HEK293 (cell line): ENCODE data around the gene SYT15B.
"Not testable (repeated sequence)": the region's sequence is repeated elsewhere in the genome, so short reads cannot be mapped to it uniquely, and the experiment has no call there.

Experiments
- KLF16 ChIP-seq: fragments of 450-650 bp; formaldehyde crosslinking; IDR thresholded peaks from 2 replicates; pipeline ENCODE4 v1.5.1; 2017; ENCODE audit warnings: missing biosample characterization, missing genetic modification characterization
- MEIS1 ChIP-seq: sonication (generic); formaldehyde crosslinking; IDR thresholded peaks from 2 replicates; pipeline ENCODE4 v1.8.1; 2022; ENCODE audit warnings: missing genetic modification reagents, mild to moderate bottlenecking, borderline replicate concordance
- ZFP41 ChIP-seq: fragments of 450-650 bp; formaldehyde crosslinking; IDR thresholded peaks from 2 replicates; pipeline ENCODE4 v1.5.1; 2016; ENCODE audit warnings: missing biosample characterization, missing genetic modification characterization, borderline replicate concordance
- ZNF239 ChIP-seq: fragments of 450-650 bp; formaldehyde crosslinking; IDR thresholded peaks from 2 replicates; pipeline ENCODE4 v1.5.1; 2016; ENCODE audit warnings: missing biosample characterization, missing genetic modification characterization
- ZNF747 ChIP-seq: fragments of 450-650 bp; formaldehyde crosslinking; IDR thresholded peaks from 2 replicates; pipeline ENCODE4 v1.5.1; 2016; ENCODE audit warnings: missing biosample characterization, missing genetic modification characterization
- ZNF843 ChIP-seq: fragments of 450-650 bp; formaldehyde crosslinking; IDR thresholded peaks from 2 replicates; pipeline ENCODE4 v1.5.1; 2016; ENCODE audit warnings: missing biosample characterization, missing genetic modification characterization
- TF ChIP-seq, protein P1 (sequence below): fragments of 450-650 bp; formaldehyde crosslinking; IDR thresholded peaks from 2 replicates; pipeline ENCODE4 v1.5.1; 2016; ENCODE audit warnings: missing biosample characterization, missing genetic modification characterization
- TF ChIP-seq, protein P2 (sequence below): fragments of 450-650 bp; formaldehyde crosslinking; IDR thresholded peaks from 2 replicates; pipeline ENCODE4 v1.5.1; 2016; ENCODE audit warnings: missing biosample characterization, missing genetic modification characterization
- TF ChIP-seq, protein P3 (sequence below): fragments of 450-650 bp; formaldehyde crosslinking; IDR thresholded peaks from 2 replicates; pipeline ENCODE4 v1.5.1; 2017; ENCODE audit warnings: missing biosample characterization, missing genetic modification characterization

DNA sequence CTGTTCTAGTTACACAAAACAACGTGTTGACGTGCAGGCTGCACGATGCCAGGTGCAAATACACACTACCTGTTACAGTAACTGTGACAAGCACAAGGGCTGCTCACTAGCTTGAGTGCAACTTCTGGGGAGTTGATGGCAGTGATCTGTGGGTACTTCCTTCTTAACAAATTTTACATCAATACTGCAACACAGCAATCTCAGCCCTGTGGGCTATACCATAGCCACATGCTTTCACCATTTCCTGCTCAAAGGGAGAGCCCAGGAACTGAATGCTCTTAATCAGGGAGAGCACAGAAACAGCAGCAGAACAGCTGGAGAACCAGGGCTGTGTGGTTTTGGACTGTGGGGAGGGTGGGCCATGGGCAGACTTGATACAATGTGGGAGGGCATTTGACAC, 10.2 kb downstream of the SYT15B start:
- TF ChIP-seq MEIS1 (CRISPR knock-in tag); ZFP41 (tag by site-specific recombination); ZNF239; ZNF843 (tag by site-specific recombination); ZNF747 (tag by site-specific recombination); KLF16: not testable (repeated sequence)
- TF ChIP-seq, protein P1, sequence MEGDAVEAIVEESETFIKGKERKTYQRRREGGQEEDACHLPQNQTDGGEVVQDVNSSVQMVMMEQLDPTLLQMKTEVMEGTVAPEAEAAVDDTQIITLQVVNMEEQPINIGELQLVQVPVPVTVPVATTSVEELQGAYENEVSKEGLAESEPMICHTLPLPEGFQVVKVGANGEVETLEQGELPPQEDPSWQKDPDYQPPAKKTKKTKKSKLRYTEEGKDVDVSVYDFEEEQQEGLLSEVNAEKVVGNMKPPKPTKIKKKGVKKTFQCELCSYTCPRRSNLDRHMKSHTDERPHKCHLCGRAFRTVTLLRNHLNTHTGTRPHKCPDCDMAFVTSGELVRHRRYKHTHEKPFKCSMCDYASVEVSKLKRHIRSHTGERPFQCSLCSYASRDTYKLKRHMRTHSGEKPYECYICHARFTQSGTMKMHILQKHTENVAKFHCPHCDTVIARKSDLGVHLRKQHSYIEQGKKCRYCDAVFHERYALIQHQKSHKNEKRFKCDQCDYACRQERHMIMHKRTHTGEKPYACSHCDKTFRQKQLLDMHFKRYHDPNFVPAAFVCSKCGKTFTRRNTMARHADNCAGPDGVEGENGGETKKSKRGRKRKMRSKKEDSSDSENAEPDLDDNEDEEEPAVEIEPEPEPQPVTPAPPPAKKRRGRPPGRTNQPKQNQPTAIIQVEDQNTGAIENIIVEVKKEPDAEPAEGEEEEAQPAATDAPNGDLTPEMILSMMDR (tag by site-specific recombination) = not testable (repeated sequence)
- TF ChIP-seq, protein P2, sequence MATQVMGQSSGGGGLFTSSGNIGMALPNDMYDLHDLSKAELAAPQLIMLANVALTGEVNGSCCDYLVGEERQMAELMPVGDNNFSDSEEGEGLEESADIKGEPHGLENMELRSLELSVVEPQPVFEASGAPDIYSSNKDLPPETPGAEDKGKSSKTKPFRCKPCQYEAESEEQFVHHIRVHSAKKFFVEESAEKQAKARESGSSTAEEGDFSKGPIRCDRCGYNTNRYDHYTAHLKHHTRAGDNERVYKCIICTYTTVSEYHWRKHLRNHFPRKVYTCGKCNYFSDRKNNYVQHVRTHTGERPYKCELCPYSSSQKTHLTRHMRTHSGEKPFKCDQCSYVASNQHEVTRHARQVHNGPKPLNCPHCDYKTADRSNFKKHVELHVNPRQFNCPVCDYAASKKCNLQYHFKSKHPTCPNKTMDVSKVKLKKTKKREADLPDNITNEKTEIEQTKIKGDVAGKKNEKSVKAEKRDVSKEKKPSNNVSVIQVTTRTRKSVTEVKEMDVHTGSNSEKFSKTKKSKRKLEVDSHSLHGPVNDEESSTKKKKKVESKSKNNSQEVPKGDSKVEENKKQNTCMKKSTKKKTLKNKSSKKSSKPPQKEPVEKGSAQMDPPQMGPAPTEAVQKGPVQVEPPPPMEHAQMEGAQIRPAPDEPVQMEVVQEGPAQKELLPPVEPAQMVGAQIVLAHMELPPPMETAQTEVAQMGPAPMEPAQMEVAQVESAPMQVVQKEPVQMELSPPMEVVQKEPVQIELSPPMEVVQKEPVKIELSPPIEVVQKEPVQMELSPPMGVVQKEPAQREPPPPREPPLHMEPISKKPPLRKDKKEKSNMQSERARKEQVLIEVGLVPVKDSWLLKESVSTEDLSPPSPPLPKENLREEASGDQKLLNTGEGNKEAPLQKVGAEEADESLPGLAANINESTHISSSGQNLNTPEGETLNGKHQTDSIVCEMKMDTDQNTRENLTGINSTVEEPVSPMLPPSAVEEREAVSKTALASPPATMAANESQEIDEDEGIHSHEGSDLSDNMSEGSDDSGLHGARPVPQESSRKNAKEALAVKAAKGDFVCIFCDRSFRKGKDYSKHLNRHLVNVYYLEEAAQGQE = not testable (repeated sequence)
- TF ChIP-seq, protein P3, sequence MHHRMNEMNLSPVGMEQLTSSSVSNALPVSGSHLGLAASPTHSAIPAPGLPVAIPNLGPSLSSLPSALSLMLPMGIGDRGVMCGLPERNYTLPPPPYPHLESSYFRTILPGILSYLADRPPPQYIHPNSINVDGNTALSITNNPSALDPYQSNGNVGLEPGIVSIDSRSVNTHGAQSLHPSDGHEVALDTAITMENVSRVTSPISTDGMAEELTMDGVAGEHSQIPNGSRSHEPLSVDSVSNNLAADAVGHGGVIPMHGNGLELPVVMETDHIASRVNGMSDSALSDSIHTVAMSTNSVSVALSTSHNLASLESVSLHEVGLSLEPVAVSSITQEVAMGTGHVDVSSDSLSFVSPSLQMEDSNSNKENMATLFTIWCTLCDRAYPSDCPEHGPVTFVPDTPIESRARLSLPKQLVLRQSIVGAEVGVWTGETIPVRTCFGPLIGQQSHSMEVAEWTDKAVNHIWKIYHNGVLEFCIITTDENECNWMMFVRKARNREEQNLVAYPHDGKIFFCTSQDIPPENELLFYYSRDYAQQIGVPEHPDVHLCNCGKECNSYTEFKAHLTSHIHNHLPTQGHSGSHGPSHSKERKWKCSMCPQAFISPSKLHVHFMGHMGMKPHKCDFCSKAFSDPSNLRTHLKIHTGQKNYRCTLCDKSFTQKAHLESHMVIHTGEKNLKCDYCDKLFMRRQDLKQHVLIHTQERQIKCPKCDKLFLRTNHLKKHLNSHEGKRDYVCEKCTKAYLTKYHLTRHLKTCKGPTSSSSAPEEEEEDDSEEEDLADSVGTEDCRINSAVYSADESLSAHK (tag by site-specific recombination) = not testable (repeated sequence)
